HK-2 (cell line): ENCODE measurements around the gene GPATCH1.
"Not testable (repeated sequence)": the region's sequence is repeated elsewhere in the genome, so short reads cannot be mapped to it uniquely, and the experiment has no call there.

Source experiments
- DNase-seq: peaks from one replicate; pipeline ENCODE4 v3.0.0-alpha.2; 2018; ENCODE audit not compliant: unreplicated experiment

The GPATCH1 gene

GRCh38 chr19:33111587-33111986 lies 30.6 kb downstream of the GPATCH1 start:
- DNase-seq = no peak

- no peak for DNase-seq
Measured at GRCh38 chr19:33114312-33114711, 33.3 kb downstream of the GPATCH1 start.

- DNase-seq = no peak
Measured at GRCh38 chr19:33117501-33117900, 36.5 kb downstream of the GPATCH1 start.

- DNase-seq = no peak
Measured at GRCh38 chr19:33118643-33119042, 37.7 kb downstream of the GPATCH1 start.

GRCh38 chr19:33124207-33125098 lies 43.5 kb downstream of the GPATCH1 start:
- DNase-seq = no peak

- peak; percentile 44 for DNase-seq
Measured at GRCh38 chr19:33125929-33126388, 45.0 kb downstream of the GPATCH1 start.

- not testable (repeated sequence) for DNase-seq
Measured at GRCh38 chr19:33126712-33127111, 45.7 kb downstream of the GPATCH1 start.

- DNase-seq = no peak
Measured at GRCh38 chr19:33129901-33130300, 48.9 kb downstream of the GPATCH1 start.

GRCh38 chr19:33130433-33130832 lies 49.5 kb downstream of the GPATCH1 start:
- no peak for DNase-seq

GRCh38 chr19:33132021-33132420 lies 51.0 kb downstream of the GPATCH1 start, which contains the start of gene WDR88:
Gene WDR88 (plus strand): TSS chr19:33132114. CDS start chr19:33132170, 56 bp downstream.
- no peak for DNase-seq

GRCh38 chr19:33132425-33132824 lies 51.4 kb downstream of the GPATCH1 start:
- no peak for DNase-seq

- no peak for DNase-seq
Measured at GRCh38 chr19:33133438-33134031, 52.6 kb downstream of the GPATCH1 start.

GRCh38 chr19:33134571-33135041 lies 53.6 kb downstream of the GPATCH1 start:
- no peak for DNase-seq

- no peak for DNase-seq
Measured at GRCh38 chr19:33139165-33139564, 58.2 kb downstream of the GPATCH1 start.

- DNase-seq = peak; percentile 64
Measured at GRCh38 chr19:33143897-33144405, 63.0 kb downstream of the GPATCH1 start.

- DNase-seq = no peak
Measured at GRCh38 chr19:33146209-33146608, 65.2 kb downstream of the GPATCH1 start.

GRCh38 chr19:33147538-33147937 lies 66.6 kb downstream of the GPATCH1 start:
- DNase-seq = no peak

GRCh38 chr19:33150852-33151518 lies 70.0 kb downstream of the GPATCH1 start:
- DNase-seq = no peak

GRCh38 chr19:33152176-33152575 lies 71.2 kb downstream of the GPATCH1 start:
- no peak for DNase-seq

GRCh38 chr19:33152625-33153024 lies 71.6 kb downstream of the GPATCH1 start:
- not testable (repeated sequence) for DNase-seq

- DNase-seq = not testable (repeated sequence)
Measured at GRCh38 chr19:33154313-33154712, 73.3 kb downstream of the GPATCH1 start.

- DNase-seq = no peak
Measured at GRCh38 chr19:33156334-33156733, 75.4 kb downstream of the GPATCH1 start.
